NB4 (cell line): ENCODE results near the gene SST.

ENCODE experiments used
- CTCF ChIP-seq: IDR thresholded peaks from one replicate; pipeline ENCODE4 v1.5.1; 2012; ENCODE audit warnings: low read depth, low read length
- POLR2A ChIP-seq: IDR thresholded peaks from 2 replicates; pipeline ENCODE4 v1.6.1; 2011; ENCODE audit warnings: mild to moderate bottlenecking; ENCODE audit not compliant: insufficient read length; ENCODE audit errors: extremely low read depth

- TF ChIP-seq CTCF (no peak), POLR2A (no peak)
Measured at GRCh38 chr3:187700249-187700648, 30.1 kb upstream of the SST start.
